Measurements from ENCODE around the gene ESD.

DNA sequence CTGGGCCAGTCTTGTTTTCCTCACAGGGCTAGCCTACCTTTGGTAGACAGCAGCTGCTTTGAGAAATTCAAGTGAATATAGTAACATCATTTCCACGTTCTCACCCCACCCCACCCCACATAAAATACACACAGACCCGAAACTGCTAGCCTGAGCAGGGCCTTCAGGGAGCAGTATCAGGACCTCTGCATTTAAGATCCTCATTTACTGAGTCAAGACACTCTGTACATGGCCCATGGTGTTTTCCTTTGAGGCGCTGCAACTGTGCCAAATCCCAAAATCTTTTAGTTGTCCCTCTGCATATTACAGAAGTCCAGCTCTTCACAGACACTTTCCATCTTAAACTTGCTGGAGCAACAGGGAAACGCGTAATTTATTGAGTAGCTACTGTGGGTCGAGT is 43.0 kb downstream of the ESD start:
- TF ChIP-seq, protein P1, sequence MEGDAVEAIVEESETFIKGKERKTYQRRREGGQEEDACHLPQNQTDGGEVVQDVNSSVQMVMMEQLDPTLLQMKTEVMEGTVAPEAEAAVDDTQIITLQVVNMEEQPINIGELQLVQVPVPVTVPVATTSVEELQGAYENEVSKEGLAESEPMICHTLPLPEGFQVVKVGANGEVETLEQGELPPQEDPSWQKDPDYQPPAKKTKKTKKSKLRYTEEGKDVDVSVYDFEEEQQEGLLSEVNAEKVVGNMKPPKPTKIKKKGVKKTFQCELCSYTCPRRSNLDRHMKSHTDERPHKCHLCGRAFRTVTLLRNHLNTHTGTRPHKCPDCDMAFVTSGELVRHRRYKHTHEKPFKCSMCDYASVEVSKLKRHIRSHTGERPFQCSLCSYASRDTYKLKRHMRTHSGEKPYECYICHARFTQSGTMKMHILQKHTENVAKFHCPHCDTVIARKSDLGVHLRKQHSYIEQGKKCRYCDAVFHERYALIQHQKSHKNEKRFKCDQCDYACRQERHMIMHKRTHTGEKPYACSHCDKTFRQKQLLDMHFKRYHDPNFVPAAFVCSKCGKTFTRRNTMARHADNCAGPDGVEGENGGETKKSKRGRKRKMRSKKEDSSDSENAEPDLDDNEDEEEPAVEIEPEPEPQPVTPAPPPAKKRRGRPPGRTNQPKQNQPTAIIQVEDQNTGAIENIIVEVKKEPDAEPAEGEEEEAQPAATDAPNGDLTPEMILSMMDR (conservative IDR thresholded peaks at IDR 0.05): no peak
- TF ChIP-seq ZFX (IDR thresholded peaks at IDR 0.05): no peak
